IMR-90 (cell line): ENCODE measurements around the gene RAB3IL1. TPM values are rescaled to one million over a fixed set of nuclear protein-coding genes. Genes with fewer than 3 reads are reported as not detected.

Experiments used
- ATAC-seq: fragments of 200-7000 bp; cut with Tn5 transposase; 2 replicates; pipeline ENCODE4 v1.9.1; 2020; ENCODE audit warnings: low read depth, mild to moderate bottlenecking, moderate library complexity
- BruUV-seq: library from RNA; stranded (reverse); fragments of 400-500 nt; replicated peaks from 2 replicates; lab custom pipeline; 2021; lab: Mats Ljungman, UMichigan
- CTCF ChIA-PET: fragments of 300-600 bp; formaldehyde crosslinking; extraction: SDS; loops from one replicate; lab custom pipeline; 2021; ENCODE audit warnings: antibody characterized with exemption; lab: Yijun Ruan, JAX
- POLR2A ChIA-PET: fragments of 300-600 bp; sonication (Branson Sonifier 250); formaldehyde crosslinking; loops from one replicate; lab custom pipeline; 2022; ENCODE audit warnings: antibody characterized with exemption; ENCODE audit not compliant: unreplicated experiment; lab: Charles Lee
- DNase-seq: peaks from one replicate; pipeline ENCODE4 v3.0.0; 2013
- H2AFZ ChIP-seq: replicated peaks from 2 replicates; pipeline ENCODE3; 2013; ENCODE audit warnings: low read length, mild to moderate bottlenecking; ENCODE audit not compliant: poor library complexity
- H2AK5ac ChIP-seq: 2 replicates; pipeline ENCODE4 v1.6.1; 2013; ENCODE audit warnings: low read depth, low read length, inconsistent platforms
- H2AK9ac ChIP-seq: replicated peaks from 2 replicates; pipeline ENCODE3; 2013; ENCODE audit warnings: mild to moderate bottlenecking, low read depth, low read length, moderate library complexity; ENCODE audit not compliant: poor library complexity
- H2BK120ac ChIP-seq: 2 replicates; pipeline ENCODE4 v1.6.1; 2013; ENCODE audit warnings: low read depth, low read length, inconsistent platforms
- H2BK15ac ChIP-seq: 3 replicates; pipeline ENCODE4 v1.6.1; 2013; ENCODE audit warnings: low read depth, low read length, inconsistent platforms
- H2BK20ac ChIP-seq: 2 replicates; pipeline ENCODE4 v1.6.1; 2013; ENCODE audit warnings: low read depth, mild to moderate bottlenecking, inconsistent platforms, low read length, moderate library complexity
- H2BK5ac ChIP-seq: 2 replicates; pipeline ENCODE4 v1.6.1; 2013; ENCODE audit warnings: mild to moderate bottlenecking, low read depth, low read length, inconsistent platforms; ENCODE audit not compliant: poor library complexity, severe bottlenecking
- H3K14ac ChIP-seq: replicated peaks from 2 replicates; pipeline ENCODE4 v1.6.1; 2013; ENCODE audit warnings: low read depth, low read length, inconsistent platforms
- H3K18ac ChIP-seq: 2 replicates; pipeline ENCODE4 v1.6.1; 2013; ENCODE audit warnings: low read depth, low read length, control low read depth
- H3K23ac ChIP-seq: 2 replicates; pipeline ENCODE4 v1.6.1; 2013; ENCODE audit warnings: low read depth, low read length, inconsistent platforms
- H3K27ac ChIP-seq: 2 replicates; pipeline ENCODE4 v1.5.1; 2013; ENCODE audit warnings: mild to moderate bottlenecking, control low read depth, low read length; ENCODE audit not compliant: insufficient read depth
- H3K27me3 ChIP-seq: 2 replicates; pipeline ENCODE4 v1.6.1; 2013; ENCODE audit warnings: low read length; ENCODE audit not compliant: control insufficient read depth, insufficient read depth
- H3K36me3 ChIP-seq: 2 replicates; pipeline ENCODE4 v1.6.1; 2013; ENCODE audit warnings: low read length, mixed read lengths; ENCODE audit not compliant: control insufficient read depth, insufficient read depth
- H3K4ac ChIP-seq: 2 replicates; pipeline ENCODE4 v1.6.1; 2013; ENCODE audit warnings: low read depth, low read length, inconsistent platforms
- H3K4me1 ChIP-seq: 2 replicates; pipeline ENCODE4 v1.6.1; 2013; ENCODE audit warnings: low read length, mixed read lengths; ENCODE audit not compliant: control insufficient read depth, insufficient read depth
- H3K4me2 ChIP-seq: 2 replicates; pipeline ENCODE4 v1.6.1; 2013; ENCODE audit warnings: low read depth, mild to moderate bottlenecking, control low read depth, low read length, moderate library complexity
- H3K4me3 ChIP-seq: 2 replicates; pipeline ENCODE4 v1.5.1; 2013; ENCODE audit warnings: low read depth, mild to moderate bottlenecking, control low read depth, low read length, moderate library complexity; ENCODE audit not compliant: insufficient read depth
- H3K56ac ChIP-seq: 2 replicates; pipeline ENCODE4 v1.6.1; 2013; ENCODE audit warnings: low read length, inconsistent platforms; ENCODE audit not compliant: insufficient read depth; ENCODE audit errors: extremely low read depth
- H3K79me1 ChIP-seq, 2 experiments: 2 replicates each; pipeline ENCODE4 v1.6.1; 2013; ENCODE audit warnings: low read length in 2 of 2, inconsistent platforms in 1 of 2, low read depth in 1 of 2
- H3K9ac ChIP-seq: 2 replicates; pipeline ENCODE4 v1.6.1; 2013; ENCODE audit warnings: low read depth, low read length, control low read depth
- H3K9me1 ChIP-seq: 2 replicates; pipeline ENCODE4 v1.6.1; 2013; ENCODE audit warnings: low read length, inconsistent platforms; ENCODE audit not compliant: insufficient read depth
- H3K9me3 ChIP-seq: 2 replicates; pipeline ENCODE4 v1.6.1; 2013; ENCODE audit warnings: low read length; ENCODE audit not compliant: control insufficient read depth, insufficient read depth
- H4K20me1 ChIP-seq: 2 replicates; pipeline ENCODE4 v1.6.1; 2013; ENCODE audit warnings: low read length, inconsistent platforms; ENCODE audit not compliant: insufficient read depth
- H4K5ac ChIP-seq: 2 replicates; pipeline ENCODE4 v1.6.1; 2013; ENCODE audit warnings: mild to moderate bottlenecking, low read depth, low read length, control low read depth
- H4K8ac ChIP-seq, 2 experiments: 2 replicates each; pipeline ENCODE4 v1.6.1; 2013; ENCODE audit warnings: low read depth in 2 of 2, low read length in 2 of 2, control low read depth in 1 of 2, inconsistent platforms in 1 of 2
- H4K91ac ChIP-seq: 2 replicates; pipeline ENCODE4 v1.6.1; 2013; ENCODE audit warnings: low read depth, low read length, inconsistent platforms; ENCODE audit not compliant: insufficient read depth
- BHLHE40 ChIP-seq: fragments of 150-350 bp; IDR thresholded peaks from 2 replicates; pipeline ENCODE4 v1.6.1; 2016; ENCODE audit warnings: mild to moderate bottlenecking, low read depth, low read length
- CEBPB ChIP-seq: IDR thresholded peaks from 2 replicates; pipeline ENCODE4 v1.6.1; 2012; ENCODE audit warnings: low read depth, low read length, improper control_type of control experiment
- CHD1 ChIP-seq: IDR thresholded peaks from 2 replicates; pipeline ENCODE4 v1.6.1; 2012; ENCODE audit warnings: low read depth, low read length, improper control_type of control experiment
- FOS ChIP-seq: fragments of 150-350 bp; IDR thresholded peaks from 2 replicates; pipeline ENCODE4 v1.6.1; 2016; ENCODE audit warnings: low read depth, low read length
- MAFK ChIP-seq: IDR thresholded peaks from 2 replicates; pipeline ENCODE4 v1.6.1; 2012; ENCODE audit warnings: low read depth, low read length, improper control_type of control experiment
- MAZ ChIP-seq: IDR thresholded peaks from 2 replicates; pipeline ENCODE4 v1.6.1; 2012; ENCODE audit warnings: low read depth, mild to moderate bottlenecking, low read length, improper control_type of control experiment, moderate library complexity, borderline replicate concordance
- MXI1 ChIP-seq: IDR thresholded peaks from 2 replicates; pipeline ENCODE4 v1.6.1; 2012; ENCODE audit warnings: low read depth, mild to moderate bottlenecking, low read length, moderate library complexity, borderline replicate concordance
- NFE2L2 ChIP-seq: fragments of 150-350 bp; IDR thresholded peaks from 2 replicates; pipeline ENCODE4 v1.6.1; 2016; ENCODE audit warnings: low read depth, mild to moderate bottlenecking, low read length
- POLR2A ChIP-seq: IDR thresholded peaks from 2 replicates; pipeline ENCODE4 v1.6.1; 2012; ENCODE audit warnings: mild to moderate bottlenecking, low read depth, low read length
- RAD21 ChIP-seq: IDR thresholded peaks from 2 replicates; pipeline ENCODE4 v1.6.1; 2012; ENCODE audit warnings: low read length, improper control_type of control experiment
- RCOR1 ChIP-seq: IDR thresholded peaks from 2 replicates; pipeline ENCODE4 v1.6.1; 2012; ENCODE audit warnings: mild to moderate bottlenecking, low read length, improper control_type of control experiment; ENCODE audit not compliant: insufficient replicate concordance
- RFX5 ChIP-seq: IDR thresholded peaks from 2 replicates; pipeline ENCODE4 v1.8.0; 2012; ENCODE audit warnings: low read depth, mild to moderate bottlenecking, low read length, moderate library complexity
- SMC3 ChIP-seq: fragments of 150-350 bp; IDR thresholded peaks from 2 replicates; pipeline ENCODE4 v1.6.1; 2016; ENCODE audit warnings: low read depth, mild to moderate bottlenecking, antibody characterized with exemption, low read length, moderate library complexity
- USF2 ChIP-seq: fragments of 150-350 bp; IDR thresholded peaks from 2 replicates; pipeline ENCODE4 v1.6.1; 2017; ENCODE audit warnings: mild to moderate bottlenecking, antibody characterized with exemption, low read length, low read depth
- WGBS, 2 experiments: methylation state at CpG; one replicate each; pipeline versions ENCODE4 v1.1.5 to v1.1.7; 2013; ENCODE audit warnings: missing lambda C conversion rate in 2 of 2; ENCODE audit not compliant: insufficient read length in 1 of 2; ENCODE audit errors: extremely low coverage in 2 of 2; 5-methylcytosine and 5-hydroxymethylcytosine counted together
- dilution Hi-C: fragments of 300-500 bp; cut with HindIII; formaldehyde crosslinking; loops from one replicate; pipeline ENCODE4 v1.14.3; 2018; ENCODE audit warnings: low sequenced_read_pairs; ENCODE audit not compliant: unreplicated experiment
- in situ Hi-C: fragments of 300-500 bp; cut with MboI; formaldehyde crosslinking; loops from 3 replicates; pipeline ENCODE4 v1.14.3; 2019; ENCODE audit warnings: low sequenced_read_pairs, inconsistent platforms, mixed read lengths
- intact Hi-C: fragments of 100-400 bp; cut with micrococcal nuclease; formaldehyde crosslinking; loops from 2 replicates; pipeline ENCODE4 v1.10.0; 2022
- polyA plus RNA-seq, 3 experiments: library from polyadenylated mRNA; depleted of rRNA; stranded (reverse); fragments of >200 nt; gene quantifications; 2 replicates each; pipeline ENCODE4 v1.2.3, GENCODE V29; 2012; ENCODE audit warnings: low replicate concordance in 1 of 3
- total RNA-seq: library from RNA; depleted of rRNA; stranded (reverse); fragments of >200 nt; gene quantifications from 2 replicates; pipeline ENCODE4 v1.2.3, GENCODE V29; 2012
- TF ChIP-seq, protein P1 (sequence below): fragments of 150-350 bp; IDR thresholded peaks from 2 replicates; pipeline ENCODE4 v1.6.1; 2016; ENCODE audit warnings: low read depth, mild to moderate bottlenecking, low read length, moderate library complexity, borderline replicate concordance
- TF ChIP-seq, protein P2 (sequence below): conservative IDR thresholded peaks from 2 replicates; pipeline ENCODE4 v1.5.1; 2012; ENCODE audit warnings: mild to moderate bottlenecking, low read depth, low read length, improper control_type of control experiment

Gene RAB3IL1
- total and polyA plus RNA-seq, 2 of the 4 experiments (the other 2 are of a cell fraction) = 0.72 to 1.9 TPM

GRCh38 chr11:61905067-61905696, 12.2 kb downstream of the RAB3IL1 start:
- H2BK20ac ChIP-seq = no peak overlapping the region
- WGBS, 2 experiments = 90% methylated on average over 10 of the region's 13 CpGs; no CpG with 5 or more reads in 1 of the 2 experiments
- peak overlapping the region; percentile 42 for H2AK9ac ChIP-seq
- in situ Hi-C loops = no loop called here
- H3K4me2 ChIP-seq = no peak overlapping the region
- H3K27ac ChIP-seq = no peak overlapping the region
- H2BK15ac ChIP-seq = no peak overlapping the region
- H3K4me1 ChIP-seq = no peaks in the 10 kb centered on the region
- no peak overlapping the region for H3K14ac ChIP-seq
- POLR2A ChIA-PET = no interaction called here
- no peak overlapping the region for H2AFZ ChIP-seq
- H3K9me1 ChIP-seq = no peaks in the 10 kb centered on the region
- BruUV-seq = no TSS peak
- no peaks in the 10 kb centered on the region for H4K20me1 ChIP-seq
- CTCF ChIA-PET = interaction anchor here (0.6 to 3.7 kb wide), 3 partner anchors 35 to 203 kb away, joined by 3 to 13 read pairs (median 3); no protein-coding TSS in a partner anchor
- H4K8ac ChIP-seq = no peak overlapping the region
- TF ChIP-seq RCOR1 = no peak
- TF ChIP-seq POLR2A = no peak
- TF ChIP-seq MXI1 = no peak
- TF ChIP-seq, protein P1, sequence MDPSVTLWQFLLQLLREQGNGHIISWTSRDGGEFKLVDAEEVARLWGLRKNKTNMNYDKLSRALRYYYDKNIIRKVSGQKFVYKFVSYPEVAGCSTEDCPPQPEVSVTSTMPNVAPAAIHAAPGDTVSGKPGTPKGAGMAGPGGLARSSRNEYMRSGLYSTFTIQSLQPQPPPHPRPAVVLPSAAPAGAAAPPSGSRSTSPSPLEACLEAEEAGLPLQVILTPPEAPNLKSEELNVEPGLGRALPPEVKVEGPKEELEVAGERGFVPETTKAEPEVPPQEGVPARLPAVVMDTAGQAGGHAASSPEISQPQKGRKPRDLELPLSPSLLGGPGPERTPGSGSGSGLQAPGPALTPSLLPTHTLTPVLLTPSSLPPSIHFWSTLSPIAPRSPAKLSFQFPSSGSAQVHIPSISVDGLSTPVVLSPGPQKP = no peak
- no peak for TF ChIP-seq CHD1
- TF ChIP-seq NFE2L2 = no peak
- TF ChIP-seq SMC3 = no peak
- TF ChIP-seq FOS = no peak
- TF ChIP-seq MAFK = no peak
- no peak for TF ChIP-seq BHLHE40
- TF ChIP-seq MAZ = no peak
- no peak for TF ChIP-seq RFX5
- TF ChIP-seq, protein P2, sequence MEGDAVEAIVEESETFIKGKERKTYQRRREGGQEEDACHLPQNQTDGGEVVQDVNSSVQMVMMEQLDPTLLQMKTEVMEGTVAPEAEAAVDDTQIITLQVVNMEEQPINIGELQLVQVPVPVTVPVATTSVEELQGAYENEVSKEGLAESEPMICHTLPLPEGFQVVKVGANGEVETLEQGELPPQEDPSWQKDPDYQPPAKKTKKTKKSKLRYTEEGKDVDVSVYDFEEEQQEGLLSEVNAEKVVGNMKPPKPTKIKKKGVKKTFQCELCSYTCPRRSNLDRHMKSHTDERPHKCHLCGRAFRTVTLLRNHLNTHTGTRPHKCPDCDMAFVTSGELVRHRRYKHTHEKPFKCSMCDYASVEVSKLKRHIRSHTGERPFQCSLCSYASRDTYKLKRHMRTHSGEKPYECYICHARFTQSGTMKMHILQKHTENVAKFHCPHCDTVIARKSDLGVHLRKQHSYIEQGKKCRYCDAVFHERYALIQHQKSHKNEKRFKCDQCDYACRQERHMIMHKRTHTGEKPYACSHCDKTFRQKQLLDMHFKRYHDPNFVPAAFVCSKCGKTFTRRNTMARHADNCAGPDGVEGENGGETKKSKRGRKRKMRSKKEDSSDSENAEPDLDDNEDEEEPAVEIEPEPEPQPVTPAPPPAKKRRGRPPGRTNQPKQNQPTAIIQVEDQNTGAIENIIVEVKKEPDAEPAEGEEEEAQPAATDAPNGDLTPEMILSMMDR = no peak
- no peak for TF ChIP-seq CEBPB
- TF ChIP-seq RAD21 = no peak
- TF ChIP-seq USF2 = no peak
- H3K56ac ChIP-seq = no peak overlapping the region
- intact Hi-C loops = no loop called here
- no peaks in the 10 kb centered on the region for H3K9me3 ChIP-seq
- H2BK120ac ChIP-seq = no peak overlapping the region
- no peak overlapping the region for H3K4ac ChIP-seq
- DNase-seq (no peak), ATAC-seq (no peak)
- H2BK5ac ChIP-seq = no peak overlapping the region
- no peak overlapping the region for H3K23ac ChIP-seq
- no peaks in the 10 kb centered on the region for H3K27me3 ChIP-seq
- no peak overlapping the region for H4K5ac ChIP-seq
- H3K36me3 ChIP-seq = peaks cover 1% of the 10 kb centered on the region; the same call in 1 of the 2 replicates
- no peak overlapping the region for H2AK5ac ChIP-seq
- no peak overlapping the region for H3K18ac ChIP-seq
- no peak overlapping the region for H3K9ac ChIP-seq
- no peaks in the 10 kb centered on the region for H3K79me1 ChIP-seq
- H4K91ac ChIP-seq = no peak overlapping the region
- dilution Hi-C loops = no loop called here
- no peak overlapping the region for H3K4me3 ChIP-seq
